Measurements from ENCODE around the gene IFI27. TPM values are rescaled to one million over a fixed set of nuclear protein-coding genes. Genes with fewer than 3 reads are reported as not detected.

Gene IFI27
- total RNA-seq, 2 donors from 2014 or later = 140 to 229 TPM

GRCh38 chr14:94077111-94077821 is 33.3 kb upstream of the IFI27 start:
- Histone ChIP-seq H3K4me3 (peak overlapping the region; percentile 9 to 14), H3K27ac (no peak overlapping the region), H3K9me3 (peaks cover 5 to 15% of the 10 kb centered on the region in 2 donors), H3K36me3 (peaks cover 18% of the 10 kb centered on the region), H3K4me1 (peaks cover 0 to 52% of the 10 kb centered on the region in 2 donors), H3K27me3 (no peaks in the 10 kb centered on the region)
- TF ChIP-seq CTCF (IDR thresholded peaks at IDR 0.05) = no peak
- no peak for DNase-seq (ENCODE audit: low spot score)

GRCh38 chr14:94077823-94078222 is 32.7 kb upstream of the IFI27 start:
- Histone ChIP-seq H3K4me3 (peak overlapping the region; percentile 96 to 98), H3K9me3 (peaks cover 5 to 15% of the 10 kb centered on the region in 2 donors), H3K36me3 (peaks cover 18% of the 10 kb centered on the region), H3K27me3 (no peaks in the 10 kb centered on the region), H3K27ac (no peak overlapping the region), H3K4me1 (peaks cover 0 to 52% of the 10 kb centered on the region in 2 donors)
- no peak for TF ChIP-seq CTCF (IDR thresholded peaks at IDR 0.05)
- DNase-seq (ENCODE audit: low spot score) = no peak

- Histone ChIP-seq H3K36me3 (peaks cover 18% of the 10 kb centered on the region), H3K4me3 (peak overlapping the region; percentile 96 to 98), H3K4me1 (peaks cover 0 to 52% of the 10 kb centered on the region in 2 donors), H3K27me3 (no peaks in the 10 kb centered on the region), H3K9me3 (peaks cover 0 to 4% of the 10 kb centered on the region in 2 donors), H3K27ac (peak overlapping the region; percentile 96 to 98)
- DNase-seq (ENCODE audit: low spot score) = no peak
- TF ChIP-seq CTCF (IDR thresholded peaks at IDR 0.05) = no peak
Observed at GRCh38 chr14:94079891-94080620, 30.5 kb upstream of the IFI27 start.

- H3K27me3 ChIP-seq = no peaks in the 10 kb centered on the region
- no peaks in the 10 kb centered on the region for H3K9me3 ChIP-seq
- DNase-seq (ENCODE audit: low spot score) = peak; percentile 97
- H3K27ac ChIP-seq = peak within 1 kb of the TSS; percentile 96 to 98
- TF ChIP-seq CTCF (IDR thresholded peaks at IDR 0.05) = no peak
- H3K4me1 ChIP-seq = peaks cover 0 to 52% of the 10 kb centered on the region in 2 donors
- peaks cover 18% of the 10 kb centered on the region for H3K36me3 ChIP-seq
- peak within 1 kb of the TSS; percentile 96 to 98 for H3K4me3 ChIP-seq
Observed at GRCh38 chr14:94080621-94081385, 29.7 kb upstream of the IFI27 start, which contains the start of the genes DDX24 and IFI27L1. DDX24 (minus strand) TSS chr14:94081202; CDS start chr14:94079742, 1,460 bp downstream. IFI27L1 (plus strand) TSS chr14:94081310; CDS start chr14:94096938, 15,628 bp downstream.

GRCh38 chr14:94081386-94081820 is 29.1 kb upstream of the IFI27 start:
- DNase-seq (ENCODE audit: low spot score) = no peak
- Histone ChIP-seq H3K27ac (peak overlapping the region; percentile 96 to 98), H3K9me3 (no peaks in the 10 kb centered on the region), H3K27me3 (no peaks in the 10 kb centered on the region), H3K4me3 (peak overlapping the region; percentile 96 to 98), H3K36me3 (peaks cover 18% of the 10 kb centered on the region), H3K4me1 (peaks cover 0 to 46% of the 10 kb centered on the region in 2 donors)
- no peak for TF ChIP-seq CTCF (IDR thresholded peaks at IDR 0.05)

All from right atrium auricular region (tissue), 2 donors.